Fibroblast of lung (primary cell): Measurements from ENCODE around the gene EPHB1.

Experiments
- EZH2 ChIP-seq: IDR thresholded peaks from 2 replicates; pipeline ENCODE4 v1.5.1; 2012; ENCODE audit warnings: low read length, control low read depth, mild to moderate bottlenecking; ENCODE audit errors: missing control alignments
- TF ChIP-seq, protein P1 (sequence below), 2 donors: IDR thresholded peaks in 1 of 2; conservative IDR thresholded peaks in 1 of 2; 1 replicate in 1 of 2; 2 replicates in 1 of 2; pipeline ENCODE4 v1.5.1; 2011 to 2012; ENCODE audit warnings: low read length in 2 of 2, control low read depth in 1 of 2, inconsistent platforms in 1 of 2, low read depth in 1 of 2, mild to moderate bottlenecking in 1 of 2

- TF ChIP-seq, protein P1, sequence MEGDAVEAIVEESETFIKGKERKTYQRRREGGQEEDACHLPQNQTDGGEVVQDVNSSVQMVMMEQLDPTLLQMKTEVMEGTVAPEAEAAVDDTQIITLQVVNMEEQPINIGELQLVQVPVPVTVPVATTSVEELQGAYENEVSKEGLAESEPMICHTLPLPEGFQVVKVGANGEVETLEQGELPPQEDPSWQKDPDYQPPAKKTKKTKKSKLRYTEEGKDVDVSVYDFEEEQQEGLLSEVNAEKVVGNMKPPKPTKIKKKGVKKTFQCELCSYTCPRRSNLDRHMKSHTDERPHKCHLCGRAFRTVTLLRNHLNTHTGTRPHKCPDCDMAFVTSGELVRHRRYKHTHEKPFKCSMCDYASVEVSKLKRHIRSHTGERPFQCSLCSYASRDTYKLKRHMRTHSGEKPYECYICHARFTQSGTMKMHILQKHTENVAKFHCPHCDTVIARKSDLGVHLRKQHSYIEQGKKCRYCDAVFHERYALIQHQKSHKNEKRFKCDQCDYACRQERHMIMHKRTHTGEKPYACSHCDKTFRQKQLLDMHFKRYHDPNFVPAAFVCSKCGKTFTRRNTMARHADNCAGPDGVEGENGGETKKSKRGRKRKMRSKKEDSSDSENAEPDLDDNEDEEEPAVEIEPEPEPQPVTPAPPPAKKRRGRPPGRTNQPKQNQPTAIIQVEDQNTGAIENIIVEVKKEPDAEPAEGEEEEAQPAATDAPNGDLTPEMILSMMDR (conservative IDR thresholded peaks at IDR 0.05 in 1 of 2, IDR thresholded peaks at IDR 0.05 in 1 of 2; ENCODE audit: low read depth in 1 of 2, low read length in 2 of 2), result no peak
- TF ChIP-seq EZH2, result no peak
These were observed 418.8 kb downstream of the EPHB1 start for GRCh38 chr3:135213822-135214221.
